ENCODE measurements around the gene TMCC2. TPM values are rescaled to one million over a fixed set of nuclear protein-coding genes. Genes with fewer than 3 reads are reported as not detected.

The TMCC2 gene
- total RNA-seq, 4 donors from 2014 or later = 0.33 to 2.1 (median 1.1) TPM

GRCh38 chr1:205229399-205229871 is 1.7 kb downstream of the TMCC2 start:
- TF ChIP-seq, protein P1, sequence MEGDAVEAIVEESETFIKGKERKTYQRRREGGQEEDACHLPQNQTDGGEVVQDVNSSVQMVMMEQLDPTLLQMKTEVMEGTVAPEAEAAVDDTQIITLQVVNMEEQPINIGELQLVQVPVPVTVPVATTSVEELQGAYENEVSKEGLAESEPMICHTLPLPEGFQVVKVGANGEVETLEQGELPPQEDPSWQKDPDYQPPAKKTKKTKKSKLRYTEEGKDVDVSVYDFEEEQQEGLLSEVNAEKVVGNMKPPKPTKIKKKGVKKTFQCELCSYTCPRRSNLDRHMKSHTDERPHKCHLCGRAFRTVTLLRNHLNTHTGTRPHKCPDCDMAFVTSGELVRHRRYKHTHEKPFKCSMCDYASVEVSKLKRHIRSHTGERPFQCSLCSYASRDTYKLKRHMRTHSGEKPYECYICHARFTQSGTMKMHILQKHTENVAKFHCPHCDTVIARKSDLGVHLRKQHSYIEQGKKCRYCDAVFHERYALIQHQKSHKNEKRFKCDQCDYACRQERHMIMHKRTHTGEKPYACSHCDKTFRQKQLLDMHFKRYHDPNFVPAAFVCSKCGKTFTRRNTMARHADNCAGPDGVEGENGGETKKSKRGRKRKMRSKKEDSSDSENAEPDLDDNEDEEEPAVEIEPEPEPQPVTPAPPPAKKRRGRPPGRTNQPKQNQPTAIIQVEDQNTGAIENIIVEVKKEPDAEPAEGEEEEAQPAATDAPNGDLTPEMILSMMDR (IDR thresholded peaks at IDR 0.05; ENCODE audit: low read depth) = no peak

- TF ChIP-seq, protein P1 (IDR thresholded peaks at IDR 0.05; ENCODE audit: low read depth) = no peak
Measured at GRCh38 chr1:205229916-205230700, 2.4 kb downstream of the TMCC2 start.

- TF ChIP-seq, protein P1 (IDR thresholded peaks at IDR 0.05; ENCODE audit: low read depth) = no peak
Measured at GRCh38 chr1:205230982-205231381, 3.2 kb downstream of the TMCC2 start.

- TF ChIP-seq, protein P1 (IDR thresholded peaks at IDR 0.05; ENCODE audit: low read depth) = no peak
Measured at GRCh38 chr1:205232127-205232820, 4.5 kb downstream of the TMCC2 start.

DNA sequence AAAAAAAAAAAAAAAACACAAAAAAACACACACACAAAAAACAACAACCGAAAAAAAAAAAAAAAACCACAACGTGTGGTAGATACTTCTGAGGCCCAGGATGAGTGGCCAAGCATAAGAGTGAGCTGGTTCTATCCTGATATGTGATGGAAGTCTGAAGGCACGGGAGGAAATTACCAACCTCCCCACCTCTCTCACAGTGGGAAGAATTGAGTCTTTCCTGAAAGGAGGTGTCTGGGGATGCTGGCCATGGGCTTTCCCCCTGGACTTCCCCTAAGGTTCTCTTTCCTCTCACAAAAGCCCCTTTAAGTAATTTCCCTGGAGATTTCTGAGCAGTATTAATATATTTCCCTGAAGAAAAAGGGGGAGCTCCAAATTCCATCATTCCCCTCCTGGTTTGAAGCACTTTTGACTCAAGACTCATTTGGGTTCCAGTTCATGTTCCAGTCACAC is 5.2 kb downstream of the TMCC2 start:
- TF ChIP-seq, protein P1 (IDR thresholded peaks at IDR 0.05; ENCODE audit: low read depth) = no peak

- TF ChIP-seq, protein P1 (IDR thresholded peaks at IDR 0.05; ENCODE audit: low read depth) = no peak
Measured at GRCh38 chr1:205235951-205236350, 8.2 kb downstream of the TMCC2 start.

DNA sequence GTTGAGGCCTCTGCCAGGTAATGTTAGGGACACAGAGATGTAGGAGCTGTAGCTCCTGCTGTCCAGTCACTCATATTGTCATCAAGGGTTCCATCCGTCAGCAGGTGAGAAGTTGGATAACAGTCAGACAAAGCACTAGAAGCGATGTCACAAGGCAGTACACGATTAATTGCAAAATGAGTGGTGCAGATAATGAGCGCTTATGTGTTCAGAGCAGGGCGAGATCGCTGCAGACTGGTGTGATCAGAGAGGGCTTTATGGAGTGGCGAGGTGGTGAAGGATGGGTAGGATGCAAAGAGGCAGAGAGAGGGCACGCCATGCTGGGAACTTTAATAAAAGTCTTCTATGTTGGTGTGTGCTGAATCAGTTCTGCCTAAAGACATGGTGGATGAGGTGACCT is 8.8 kb downstream of the TMCC2 start:
- TF ChIP-seq, protein P1 (IDR thresholded peaks at IDR 0.05; ENCODE audit: low read depth) = no peak

Data from subcutaneous adipose tissue (tissue), 4 donors.